HCT116 (cell line): ENCODE measurements around the gene RUNX1. TPM values are rescaled to one million over a fixed set of nuclear protein-coding genes. Genes with fewer than 3 reads are reported as not detected.

Experiments used
- ATAC-seq: fragments of 200-7000 bp; cut with Tn5 transposase; 2 replicates; pipeline ENCODE4 v1.9.1; 2020; ENCODE audit warnings: mild to moderate bottlenecking, moderate library complexity
- BruUV-seq: library from RNA; stranded (reverse); fragments of 400-500 nt; replicated peaks from 2 replicates; lab custom pipeline; 2021; lab: Mats Ljungman, UMichigan
- CTCF ChIA-PET: fragments of 300-600 bp; sonication (Branson Sonifier 250); formaldehyde crosslinking; loops from one replicate; lab custom pipeline; 2021; ENCODE audit warnings: antibody characterized with exemption; lab: Charles Lee
- POLR2A ChIA-PET: fragments of 300-600, 350-600 bp; sonication (Branson Sonifier 250); formaldehyde crosslinking; loops from one replicate; lab custom pipeline; 2021; ENCODE audit warnings: antibody characterized with exemption; lab: Charles Lee
- RAD21 ChIA-PET, 2 experiments: fragments of 300-600 bp; sonication (Branson Sonifier 250); formaldehyde crosslinking; loops; one replicate each; lab custom pipeline; 2023; ENCODE audit warnings: low total read pairs in 2 of 2; ENCODE audit not compliant: uncharacterized antibody in 2 of 2, unreplicated experiment in 2 of 2, low non-redundant PET in 1 of 2; lab: Charles Lee
- DNase-seq: peaks from one replicate; pipeline ENCODE4 v3.0.0-alpha.2; 2010; ENCODE audit warnings: low read depth, low spot score
- H2AFZ ChIP-seq: fragments of 200-600 bp; shearing (Covaris generic), sonication (generic); 2 replicates; pipeline ENCODE4 v1.6.1; 2017; ENCODE audit warnings: low read depth, mixed run types, mixed read lengths, antibody characterized with exemption, low read length; ENCODE audit not compliant: poor library complexity, severe bottlenecking
- H3K27ac ChIP-seq: 2 replicates; pipeline ENCODE4 v1.5.1; 2012; ENCODE audit warnings: low read depth, low read length
- H3K27me3 ChIP-seq: fragments of 200-600 bp; sonication (generic); 2 replicates; pipeline ENCODE4 v1.6.1; 2016; ENCODE audit warnings: mixed run types, low read length, mixed read lengths; ENCODE audit not compliant: insufficient read depth
- H3K36me3 ChIP-seq, 2 experiments: fragments of 200-500 bp in 1 of 2; fragments of 200-600 bp in 1 of 2; sonication (Bioruptor generic) in 1 of 2; sonication (generic) in 1 of 2; 2 replicates each; pipeline versions ENCODE4 v1.5.1 to v1.6.1; 2014 to 2016; ENCODE audit warnings: low read length in 2 of 2, inconsistent platforms in 1 of 2, mixed read lengths in 1 of 2, mixed run types in 1 of 2; ENCODE audit not compliant: insufficient read depth in 2 of 2, control insufficient read depth in 1 of 2
- H3K4me1 ChIP-seq, 2 experiments: fragments of 200-600 bp in 1 of 2; sonication (generic) in 1 of 2; 2 replicates each; pipeline versions ENCODE4 v1.5.1 to v1.6.1; 2012 to 2017; ENCODE audit warnings: low read length in 2 of 2, inconsistent platforms in 1 of 2, mild to moderate bottlenecking in 1 of 2, mixed read lengths in 1 of 2, mixed run types in 1 of 2, moderate library complexity in 1 of 2; ENCODE audit not compliant: insufficient read depth in 2 of 2, control insufficient read depth in 1 of 2
- H3K4me2 ChIP-seq: fragments of 200-600 bp; sonication (generic); 2 replicates; pipeline ENCODE4 v1.6.1; 2017; ENCODE audit warnings: mixed run types, low read length, mixed read lengths
- H3K4me3 ChIP-seq, 2 experiments: fragments of 200-600 bp in 1 of 2; sonication (generic) in 1 of 2; replicated peaks in 1 of 2; 2 replicates each; pipeline ENCODE4 v1.5.1; 2011 to 2016; ENCODE audit warnings: low read length in 2 of 2, control low read depth in 1 of 2, low read depth in 1 of 2, mild to moderate bottlenecking in 1 of 2, mixed read lengths in 1 of 2, mixed run types in 1 of 2
- H3K79me2 ChIP-seq: fragments of 200-600 bp; sonication (generic); 2 replicates; pipeline ENCODE4 v1.6.1; 2017; ENCODE audit warnings: mild to moderate bottlenecking, mixed run types, low read length, moderate library complexity, mixed read lengths; ENCODE audit not compliant: insufficient read depth
- H3K9ac ChIP-seq: fragments of 200-600 bp; sonication (generic); 2 replicates; pipeline ENCODE4 v1.6.1; 2016; ENCODE audit warnings: low read length, mixed read lengths
- H3K9me2 ChIP-seq: fragments of 200-600 bp; sonication (generic), shearing (Covaris generic); 2 replicates; pipeline ENCODE4 v1.6.1; 2017; ENCODE audit warnings: mixed run types, mild to moderate bottlenecking, moderate library complexity; ENCODE audit not compliant: insufficient read depth
- H3K9me3 ChIP-seq, 2 experiments: fragments of 200-500 bp in 1 of 2; fragments of 200-600 bp in 1 of 2; sonication (Bioruptor generic) in 1 of 2; sonication (generic) in 1 of 2; 2 replicates each; pipeline ENCODE4 v1.6.1; 2014 to 2017; ENCODE audit warnings: low read length in 2 of 2, mixed read lengths in 2 of 2, inconsistent platforms in 1 of 2, low read depth in 1 of 2, mild to moderate bottlenecking in 1 of 2, mixed run types in 1 of 2, moderate library complexity in 1 of 2; ENCODE audit not compliant: control insufficient read depth in 1 of 2, insufficient read depth in 1 of 2
- H4K20me1 ChIP-seq: fragments of 200-600 bp; sonication (generic), shearing (Covaris generic); 2 replicates; pipeline ENCODE4 v1.6.1; 2017; ENCODE audit warnings: mixed run types, mild to moderate bottlenecking, moderate library complexity; ENCODE audit not compliant: insufficient read depth
- CEBPB ChIP-seq: IDR thresholded peaks from 2 replicates; pipeline ENCODE4 v1.6.1; 2012; ENCODE audit warnings: low read depth
- CTCF ChIP-seq, 3 experiments: fragments of 200-600 bp in 1 of 3; sonication (generic) in 1 of 3; IDR thresholded peaks in 2 of 3; conservative IDR thresholded peaks in 1 of 3; 2 replicates each; pipeline ENCODE4 v1.5.1; 2012 to 2017; ENCODE audit warnings: low read depth in 2 of 3, low read length in 2 of 3, antibody characterized with exemption in 1 of 3, borderline replicate concordance in 1 of 3, control low read depth in 1 of 3, mild to moderate bottlenecking in 1 of 3, mixed read lengths in 1 of 3, mixed run types in 1 of 3, moderate library complexity in 1 of 3; ENCODE audit not compliant: insufficient read depth in 1 of 3
- ELF1 ChIP-seq: IDR thresholded peaks from 2 replicates; pipeline ENCODE4 v1.6.1; 2012; ENCODE audit warnings: low read depth, borderline replicate concordance
- EZH2phosphoT487 ChIP-seq: fragments of 200-600 bp; IDR thresholded peaks from 2 replicates; pipeline ENCODE4 v1.6.1; 2018; ENCODE audit warnings: antibody characterized with exemption, borderline replicate concordance
- FOSL1 ChIP-seq: IDR thresholded peaks from 2 replicates; pipeline ENCODE4 v1.6.1; 2012; ENCODE audit warnings: low read depth
- JUND ChIP-seq: IDR thresholded peaks from 2 replicates; pipeline ENCODE4 v1.6.1; 2012
- MAX ChIP-seq: IDR thresholded peaks from 2 replicates; pipeline ENCODE4 v1.6.1; 2012
- POLR2AphosphoS5 ChIP-seq: IDR thresholded peaks from 2 replicates; pipeline ENCODE4 v1.6.1; 2011; ENCODE audit warnings: mild to moderate bottlenecking, low read depth, low read length, moderate library complexity
- RAD21 ChIP-seq: IDR thresholded peaks from 2 replicates; pipeline ENCODE4 v1.6.1; 2012; ENCODE audit warnings: low read depth, mild to moderate bottlenecking
- REST ChIP-seq: IDR thresholded peaks from 2 replicates; pipeline ENCODE4 v1.6.1; 2012; ENCODE audit warnings: low read depth
- SIN3A ChIP-seq: IDR thresholded peaks from 2 replicates; pipeline ENCODE4 v1.6.1; 2012; ENCODE audit warnings: low read depth
- TCF7L2 ChIP-seq: IDR thresholded peaks from 2 replicates; pipeline ENCODE4 v1.7.0; 2011; ENCODE audit warnings: borderline replicate concordance, inconsistent platforms; ENCODE audit not compliant: insufficient read depth, insufficient read length; ENCODE audit errors: extremely low read depth
- YY1 ChIP-seq: IDR thresholded peaks from 2 replicates; pipeline ENCODE4 v1.6.1; 2011; ENCODE audit warnings: low read length, low read depth, moderate library complexity, mild to moderate bottlenecking; ENCODE audit not compliant: insufficient replicate concordance; ENCODE audit errors: extremely low read depth
- ZFX ChIP-seq: fragments of 450-650 bp; IDR thresholded peaks from 2 replicates; pipeline ENCODE4 v1.6.1; 2017
- intact Hi-C: fragments of 100-400 bp; cut with micrococcal nuclease; formaldehyde crosslinking; loops from 2 replicates; pipeline ENCODE4 v1.10.0; 2022
- total RNA-seq: library from RNA; stranded (reverse); gene quantifications from one replicate; pipeline ENCODE4 v1.2.1, GENCODE V29; 2021; ENCODE audit not compliant: unreplicated experiment

The RUNX1 gene
- total RNA-seq, 1 experiment from 2014 or later, result 33.5 TPM

GRCh38 chr21:34844924-34845238 lies 204.2 kb downstream of the RUNX1 start:
- RAD21 ChIA-PET, result interaction anchor here in 1 of 2 experiments (1.5 kb wide), 2 partner anchors 8 to 99 kb away, joined by 4 to 9 read pairs; no protein-coding TSS in a partner anchor
- peaks cover 27% of the 10 kb centered on the region for H3K79me2 ChIP-seq
- H3K9ac ChIP-seq, result peak overlapping the region; percentile 57; the same call in 1 of the 2 replicates
- no peaks in the 10 kb centered on the region for H3K9me2 ChIP-seq
- POLR2A ChIA-PET, result interaction anchor here (1.1 kb wide), 1 partner anchor 43 kb away, joined by 3 read pairs; no protein-coding TSS in a partner anchor
- no peak overlapping the region for H2AFZ ChIP-seq
- no TSS peak for BruUV-seq
- H3K36me3 ChIP-seq, result peaks cover 0 to 16% of the 10 kb centered on the region in 2 experiments; a peak in 1 of 4 replicates
- CTCF ChIA-PET, result interaction anchor here (1.1 kb wide), 1 partner anchor 10 kb away, joined by 4 read pairs; no protein-coding TSS in a partner anchor
- no peaks in the 10 kb centered on the region for H4K20me1 ChIP-seq
- TF ChIP-seq TCF7L2 (no peak), CEBPB (no peak), CTCF (IDR thresholded peaks at IDR 0.05 in 2 of 3, conservative IDR thresholded peaks at IDR 0.05 in 1 of 3; ENCODE audit: borderline replicate concordance in 1 of 3, insufficient read depth in 1 of 3, low read depth in 2 of 3, low read length in 2 of 3) (no peak), RAD21 (no peak), SIN3A (no peak), ELF1 (no peak), JUND (no peak), REST (no peak), FOSL1 (no peak), YY1 (no peak), MAX (no peak), EZH2phosphoT487 (no peak), POLR2AphosphoS5 (no peak), ZFX (no peak)
- no peaks in the 10 kb centered on the region for H3K27me3 ChIP-seq
- no peak overlapping the region for H3K4me3 ChIP-seq
- DNase-seq, result no peak
- peaks cover 57 to 60% of the 10 kb centered on the region in 2 experiments for H3K4me1 ChIP-seq
- H3K27ac ChIP-seq, result peak overlapping the region; percentile 65; the same call in 1 of the 2 replicates
- H3K9me3 ChIP-seq, result no peaks in the 10 kb centered on the region
- H3K4me2 ChIP-seq, result peak overlapping the region; percentile 80
- intact Hi-C loops, result no loop called here
- no peak for ATAC-seq
